K562 (cell line): Measurements from ENCODE around the gene EML2. TPM values are rescaled to one million over a fixed set of nuclear protein-coding genes. Genes with fewer than 3 reads are reported as not detected.

Experiments
- ATAC-seq: fragments of 200-7000 bp; cut with Tn5 transposase; 3 replicates; pipeline ENCODE4 v1.9.1; 2020; ENCODE audit warnings: moderate library complexity
- BruUV-seq: library from RNA; stranded (reverse); fragments of 400-500 nt; replicated peaks from 2 replicates; lab custom pipeline; 2021; lab: Mats Ljungman, UMichigan
- CTCF ChIA-PET: fragments of 300-600 bp; formaldehyde crosslinking; extraction: SDS; loops from one replicate; lab custom pipeline; 2021; ENCODE audit warnings: low intra/inter-chr PET ratio; lab: Yijun Ruan, JAX
- POLR2A ChIA-PET: fragments of 300-600, 350-650 bp; sonication (Branson Sonifier 250); formaldehyde crosslinking; extraction: SDS; loops from one replicate; lab custom pipeline; 2021; ENCODE audit warnings: antibody characterized with exemption, inconsistent platforms; lab: Yijun Ruan, JAX
- DNase-seq, 4 experiments: peaks; one replicate each; pipeline versions ENCODE4 v3.0.0 to v3.0.0-alpha.2; 2011 to 2018; ENCODE audit warnings: low spot score in 3 of 4, mixed read lengths in 3 of 4; ENCODE audit errors: extremely low read depth in 1 of 4
- FAIRE-seq: peaks from 2 replicates; lab custom pipeline; 2011; peaks lifted over from hg19 to GRCh38; lab: Jason Lieb, UNC
- H2AFZ ChIP-seq: 2 replicates; pipeline ENCODE4 v1.6.0; 2011; ENCODE audit warnings: low read depth, low read length, control low read depth, inconsistent platforms
- H3K27ac ChIP-seq: fragments of 200-600 bp; 3 replicates; pipeline ENCODE4 v1.8.0; 2011; ENCODE audit warnings: low read depth, mild to moderate bottlenecking, control low read depth, inconsistent platforms, low read length, moderate library complexity, mixed read lengths; ENCODE audit errors: extremely low read depth
- H3K27me3 ChIP-seq, 2 experiments: fragments of 300-600 bp in 1 of 2; 2 replicates in 1 of 2; 3 replicates in 1 of 2; pipeline versions ENCODE4 v1.6.0 to v1.8.0; 2011; ENCODE audit warnings: inconsistent platforms in 2 of 2, low read length in 2 of 2, mild to moderate bottlenecking in 1 of 2, mixed read lengths in 1 of 2, moderate library complexity in 1 of 2; ENCODE audit not compliant: control insufficient read depth in 2 of 2, insufficient read depth in 2 of 2
- H3K36me3 ChIP-seq: fragments of 300-600 bp; 3 replicates; pipeline ENCODE4 v1.8.0; 2011; ENCODE audit warnings: mild to moderate bottlenecking, low read length, inconsistent platforms; ENCODE audit not compliant: control insufficient read depth, insufficient read depth
- H3K4me1 ChIP-seq, 2 experiments: fragments of 200-600 bp in 1 of 2; replicated peaks in 1 of 2; 2 replicates in 1 of 2; 3 replicates in 1 of 2; pipeline versions ENCODE4 v1.5.1 to v1.8.0; 2011; ENCODE audit warnings: inconsistent platforms in 2 of 2, low read length in 2 of 2, mild to moderate bottlenecking in 1 of 2, mixed read lengths in 1 of 2, moderate library complexity in 1 of 2; ENCODE audit not compliant: control insufficient read depth in 2 of 2, insufficient read depth in 2 of 2
- H3K4me2 ChIP-seq: 2 replicates; pipeline ENCODE4 v1.6.1; 2011; ENCODE audit warnings: low read length, control low read depth, inconsistent platforms, mixed read lengths; ENCODE audit not compliant: insufficient read depth
- H3K4me3 ChIP-seq: fragments of 200-600 bp; sonication (generic), shearing (Covaris generic); 2 replicates; pipeline ENCODE4 v1.5.1; 2016; ENCODE audit warnings: control low read depth, inconsistent platforms
- H3K79me2 ChIP-seq: fragments of 200-600 bp; 3 replicates; pipeline ENCODE4 v1.8.0; 2011; ENCODE audit warnings: low read length, inconsistent platforms; ENCODE audit not compliant: control insufficient read depth, insufficient read depth
- H3K9ac ChIP-seq, 2 experiments: 2 replicates each; pipeline versions ENCODE4 v1.6.0 to v1.6.1; 2011; ENCODE audit warnings: low read depth in 2 of 2, low read length in 2 of 2, control low read depth in 1 of 2, inconsistent platforms in 1 of 2, mild to moderate bottlenecking in 1 of 2, mixed read lengths in 1 of 2; ENCODE audit not compliant: insufficient read depth in 1 of 2
- H3K9me1 ChIP-seq: one replicate; pipeline ENCODE4 v1.6.0; 2011; ENCODE audit warnings: inconsistent platforms, mild to moderate bottlenecking, low read length, moderate library complexity; ENCODE audit not compliant: control insufficient read depth, insufficient read depth
- H3K9me3 ChIP-seq: replicated peaks from 2 replicates; pipeline ENCODE4 v1.5.1; 2011; ENCODE audit warnings: low read depth, low read length, inconsistent platforms; ENCODE audit not compliant: control insufficient read depth, insufficient read depth
- H4K20me1 ChIP-seq: replicated peaks from 2 replicates; pipeline ENCODE4 v1.6.1; 2011; ENCODE audit warnings: low read length, inconsistent platforms, mixed read lengths; ENCODE audit not compliant: control insufficient read depth, insufficient read depth
- ERF ChIP-seq: fragments of 450-650 bp; formaldehyde crosslinking; IDR thresholded peaks from 2 replicates; pipeline ENCODE4 v1.4.0; 2020; ENCODE audit warnings: mild to moderate bottlenecking, mixed read lengths
- HDAC6 ChIP-seq: IDR thresholded peaks from 2 replicates; pipeline ENCODE4 v1.6.1; 2012; ENCODE audit warnings: low read depth, mild to moderate bottlenecking, control low read depth, inconsistent platforms, low read length, moderate library complexity
- NRF1 ChIP-seq, 2 experiments: fragments of 450-650 bp; IDR thresholded peaks in 1 of 2; conservative IDR thresholded peaks in 1 of 2; 2 replicates each; pipeline ENCODE4 v1.6.1; 2014; ENCODE audit warnings: mild to moderate bottlenecking in 2 of 2
- WGBS: fragments of 100-300 bp; shearing (Covaris generic); methylation state at CpG from one replicate; pipeline ENCODE4 v1.1.6; 2016; ENCODE audit warnings: low coverage, mixed read lengths; ENCODE audit not compliant: insufficient coverage; ENCODE audit errors: missing lambda C conversion rate; 5-methylcytosine and 5-hydroxymethylcytosine counted together
- in situ Hi-C: fragments of 300-500 bp; cut with MboI; formaldehyde crosslinking; loops from 4 replicates; pipeline ENCODE4 v1.15.0; 2018; ENCODE audit warnings: inconsistent platforms, mixed read lengths
- intact Hi-C: fragments of 100-400 bp; cut with micrococcal nuclease; formaldehyde crosslinking; loops from 2 replicates; pipeline ENCODE4 v1.14.2; 2022
- polyA plus RNA-seq, 8 experiments: library from polyadenylated mRNA; depleted of rRNA in 4 of 8; stranded (reverse) in 5 of 8; unstranded in 3 of 8; fragments of >200 nt; fragmentation: Nextera tagmentation in 2 of 8; fragmentation: Illumina TruSeq in 1 of 8; extraction: Ambion mirVana in 2 of 8; extraction: Trizol in 1 of 8; gene quantifications; 2 replicates each; pipeline versions ENCODE4 v1.2.1 to v1.2.3, GENCODE V29; 2011 to 2014; ENCODE audit warnings: inconsistent platforms in 1 of 8, missing spikeins in 1 of 8
- total RNA-seq, 7 experiments: library from RNA; depleted of rRNA in 6 of 7; stranded (reverse); fragments of >200 nt in 6 of 7; fragmentation: Illumina TruSeq in 2 of 7; extraction: Trizol in 2 of 7; gene quantifications; 2 replicates each; pipeline versions ENCODE4 v1.2.1 to v1.2.3, GENCODE V29; 2011 to 2021; ENCODE audit warnings: low replicate concordance in 1 of 7
- TF ChIP-seq, protein P1 (sequence below), 2 experiments: fragments of 450-650 bp; IDR thresholded peaks; 2 replicates each; pipeline ENCODE4 v1.6.1; 2018; ENCODE audit warnings: mild to moderate bottlenecking in 2 of 2, low read depth in 1 of 2; ENCODE audit not compliant: partially characterized antibody in 2 of 2
- TF ChIP-seq, protein P2 (sequence below): fragments of 250-450 bp; sonication (Bioruptor Pico); IDR thresholded peaks from 2 replicates; pipeline ENCODE4 v1.4.0; 2020
- TF ChIP-seq, protein P3 (sequence below): fragments of 250-450 bp; sonication (Bioruptor Pico); IDR thresholded peaks from 2 replicates; pipeline ENCODE4 v1.5.0; 2021
- TF ChIP-seq, protein P4 (sequence below): sonication (generic); formaldehyde crosslinking; IDR thresholded peaks from 2 replicates; pipeline ENCODE4 v1.8.1; 2023; ENCODE audit warnings: mild to moderate bottlenecking, missing genetic modification reagents

Gene EML2
- total and polyA plus RNA-seq, 9 of the 15 experiments (the other 6 are each of a cell fraction or from before 2014, with no cell fraction given): 2.6 to 69.6 (median 24.8) TPM

DNA sequence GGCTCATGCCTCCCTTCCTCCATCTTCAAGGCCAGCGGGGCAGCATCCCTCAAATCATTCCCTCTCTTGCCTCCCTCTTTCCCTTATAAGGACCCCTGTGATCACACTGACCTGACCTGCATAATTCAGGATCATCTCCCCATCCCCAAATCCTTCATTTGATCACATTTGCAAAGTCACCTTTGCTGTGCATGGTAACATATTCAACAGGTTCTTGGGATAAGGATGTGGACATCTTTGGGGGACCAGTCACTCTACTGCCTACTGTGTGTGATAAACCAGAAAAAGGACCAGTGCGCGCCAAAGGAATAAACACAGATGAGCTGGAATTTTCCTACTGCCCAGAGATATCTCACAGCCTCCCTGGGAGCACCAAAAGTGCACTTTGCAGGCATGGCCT is 62.5 kb downstream of the EML2 start (continued):
- TF ChIP-seq, protein P1, sequence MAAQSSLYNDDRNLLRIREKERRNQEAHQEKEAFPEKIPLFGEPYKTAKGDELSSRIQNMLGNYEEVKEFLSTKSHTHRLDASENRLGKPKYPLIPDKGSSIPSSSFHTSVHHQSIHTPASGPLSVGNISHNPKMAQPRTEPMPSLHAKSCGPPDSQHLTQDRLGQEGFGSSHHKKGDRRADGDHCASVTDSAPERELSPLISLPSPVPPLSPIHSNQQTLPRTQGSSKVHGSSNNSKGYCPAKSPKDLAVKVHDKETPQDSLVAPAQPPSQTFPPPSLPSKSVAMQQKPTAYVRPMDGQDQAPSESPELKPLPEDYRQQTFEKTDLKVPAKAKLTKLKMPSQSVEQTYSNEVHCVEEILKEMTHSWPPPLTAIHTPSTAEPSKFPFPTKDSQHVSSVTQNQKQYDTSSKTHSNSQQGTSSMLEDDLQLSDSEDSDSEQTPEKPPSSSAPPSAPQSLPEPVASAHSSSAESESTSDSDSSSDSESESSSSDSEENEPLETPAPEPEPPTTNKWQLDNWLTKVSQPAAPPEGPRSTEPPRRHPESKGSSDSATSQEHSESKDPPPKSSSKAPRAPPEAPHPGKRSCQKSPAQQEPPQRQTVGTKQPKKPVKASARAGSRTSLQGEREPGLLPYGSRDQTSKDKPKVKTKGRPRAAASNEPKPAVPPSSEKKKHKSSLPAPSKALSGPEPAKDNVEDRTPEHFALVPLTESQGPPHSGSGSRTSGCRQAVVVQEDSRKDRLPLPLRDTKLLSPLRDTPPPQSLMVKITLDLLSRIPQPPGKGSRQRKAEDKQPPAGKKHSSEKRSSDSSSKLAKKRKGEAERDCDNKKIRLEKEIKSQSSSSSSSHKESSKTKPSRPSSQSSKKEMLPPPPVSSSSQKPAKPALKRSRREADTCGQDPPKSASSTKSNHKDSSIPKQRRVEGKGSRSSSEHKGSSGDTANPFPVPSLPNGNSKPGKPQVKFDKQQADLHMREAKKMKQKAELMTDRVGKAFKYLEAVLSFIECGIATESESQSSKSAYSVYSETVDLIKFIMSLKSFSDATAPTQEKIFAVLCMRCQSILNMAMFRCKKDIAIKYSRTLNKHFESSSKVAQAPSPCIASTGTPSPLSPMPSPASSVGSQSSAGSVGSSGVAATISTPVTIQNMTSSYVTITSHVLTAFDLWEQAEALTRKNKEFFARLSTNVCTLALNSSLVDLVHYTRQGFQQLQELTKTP (IDR thresholded peaks at IDR 0.05; ENCODE audit: low read depth in 1 of 2, partially characterized antibody in 2 of 2): no peak
- TF ChIP-seq, protein P2, sequence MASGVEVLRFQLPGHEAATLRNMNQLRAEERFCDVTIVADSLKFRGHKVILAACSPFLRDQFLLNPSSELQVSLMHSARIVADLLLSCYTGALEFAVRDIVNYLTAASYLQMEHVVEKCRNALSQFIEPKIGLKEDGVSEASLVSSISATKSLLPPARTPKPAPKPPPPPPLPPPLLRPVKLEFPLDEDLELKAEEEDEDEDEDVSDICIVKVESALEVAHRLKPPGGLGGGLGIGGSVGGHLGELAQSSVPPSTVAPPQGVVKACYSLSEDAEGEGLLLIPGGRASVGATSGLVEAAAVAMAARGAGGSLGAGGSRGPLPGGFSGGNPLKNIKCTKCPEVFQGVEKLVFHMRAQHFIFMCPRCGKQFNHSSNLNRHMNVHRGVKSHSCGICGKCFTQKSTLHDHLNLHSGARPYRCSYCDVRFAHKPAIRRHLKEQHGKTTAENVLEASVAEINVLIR (CRISPR knock-in tag): no peak
- TF ChIP-seq HDAC6 (no peak), NRF1 (conservative IDR thresholded peaks at IDR 0.05 in 1 of 2, IDR thresholded peaks at IDR 0.05 in 1 of 2) (no peak)

DNA sequence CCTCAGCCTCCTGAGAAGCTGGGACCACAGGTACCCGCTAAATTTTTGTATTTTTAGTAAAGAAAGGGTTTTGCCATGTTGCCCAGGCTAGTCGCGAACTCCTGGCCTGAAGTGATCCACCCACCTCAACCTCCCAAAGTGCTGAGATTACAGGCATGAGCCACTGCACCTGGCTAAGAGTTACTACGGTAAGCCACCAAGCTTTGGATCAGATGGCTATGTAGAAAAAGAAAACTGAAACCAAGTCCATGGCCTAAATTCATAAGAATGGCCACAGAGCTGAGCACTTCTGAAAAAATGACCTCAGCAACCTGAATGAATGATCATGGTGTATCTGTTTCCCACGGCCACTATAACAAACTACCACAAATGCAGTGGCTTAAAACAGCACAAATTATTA is 64.0 kb downstream of the EML2 start:
- 84% methylated on average over 5 of the region's 5 CpGs for WGBS

More for the DNA sequence above, 64.0 kb downstream of the EML2 start:
- intact Hi-C loops: no loop called here
- H2AFZ ChIP-seq: no peak overlapping the region
- H4K20me1 ChIP-seq: no peaks in the 10 kb centered on the region; the same call in 1 of the 2 replicates
- in situ Hi-C loops: no loop called here
- no peaks in the 10 kb centered on the region for H3K27me3 ChIP-seq
- no peaks in the 10 kb centered on the region for H3K9me3 ChIP-seq
- no peak overlapping the region for H3K4me3 ChIP-seq
- POLR2A ChIA-PET: interaction anchor here (0.6 to 1.0 kb wide), 2 partner anchors 9 to 49 kb away, joined by 3 read pairs; no protein-coding TSS in a partner anchor
- CTCF ChIA-PET: no interaction called here
- BruUV-seq: no TSS peak
- H3K9me1 ChIP-seq: no peaks in the 10 kb centered on the region
- no peak overlapping the region for H3K4me2 ChIP-seq
- TF ChIP-seq NRF1 (conservative IDR thresholded peaks at IDR 0.05 in 1 of 2, IDR thresholded peaks at IDR 0.05 in 1 of 2) (no peak), ERF (CRISPR knock-in tag) (no peak)
- TF ChIP-seq, protein P3, sequence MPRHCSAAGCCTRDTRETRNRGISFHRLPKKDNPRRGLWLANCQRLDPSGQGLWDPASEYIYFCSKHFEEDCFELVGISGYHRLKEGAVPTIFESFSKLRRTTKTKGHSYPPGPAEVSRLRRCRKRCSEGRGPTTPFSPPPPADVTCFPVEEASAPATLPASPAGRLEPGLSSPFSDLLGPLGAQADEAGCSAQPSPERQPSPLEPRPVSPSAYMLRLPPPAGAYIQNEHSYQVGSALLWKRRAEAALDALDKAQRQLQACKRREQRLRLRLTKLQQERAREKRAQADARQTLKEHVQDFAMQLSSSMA (CRISPR knock-in tag): no peak
- TF ChIP-seq, protein P4, sequence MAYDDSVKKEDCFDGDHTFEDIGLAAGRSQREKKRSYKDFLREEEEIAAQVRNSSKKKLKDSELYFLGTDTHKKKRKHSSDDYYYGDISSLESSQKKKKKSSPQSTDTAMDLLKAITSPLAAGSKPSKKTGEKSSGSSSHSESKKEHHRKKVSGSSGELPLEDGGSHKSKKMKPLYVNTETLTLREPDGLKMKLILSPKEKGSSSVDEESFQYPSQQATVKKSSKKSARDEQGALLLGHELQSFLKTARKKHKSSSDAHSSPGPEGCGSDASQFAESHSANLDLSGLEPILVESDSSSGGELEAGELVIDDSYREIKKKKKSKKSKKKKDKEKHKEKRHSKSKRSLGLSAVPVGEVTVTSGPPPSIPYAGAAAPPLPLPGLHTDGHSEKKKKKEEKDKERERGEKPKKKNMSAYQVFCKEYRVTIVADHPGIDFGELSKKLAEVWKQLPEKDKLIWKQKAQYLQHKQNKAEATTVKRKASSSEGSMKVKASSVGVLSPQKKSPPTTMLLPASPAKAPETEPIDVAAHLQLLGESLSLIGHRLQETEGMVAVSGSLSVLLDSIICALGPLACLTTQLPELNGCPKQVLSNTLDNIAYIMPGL (CRISPR knock-in tag): no peak
- H3K9ac ChIP-seq: peak overlapping the region in 1 of 2 experiments; percentile 29; a peak in 1 of 4 replicates
- H3K79me2 ChIP-seq: peaks cover 48% of the 10 kb centered on the region
- peaks cover 16 to 18% of the 10 kb centered on the region in 2 experiments; a peak in 4 of 5 replicates for H3K4me1 ChIP-seq
- DNase-seq: no peak
- H3K27ac ChIP-seq: no peak overlapping the region
- ATAC-seq: no peak
- FAIRE-seq: no peak
- peaks cover 13% of the 10 kb centered on the region; the same call in 2 of the 3 replicates for H3K36me3 ChIP-seq
